Endothelial cell of umbilical vein (primary cell): ENCODE measurements around the gene CEP72. TPM values are rescaled to one million over a fixed set of nuclear protein-coding genes. Genes with fewer than 3 reads are reported as not detected.

ENCODE experiments used
- BruUV-seq: library from RNA; stranded (reverse); fragments of 400-500 nt; replicated peaks from 2 replicates; lab custom pipeline; 2021; lab: Mats Ljungman, UMichigan
- CTCF ChIA-PET: fragments of 300-600, 350-600 bp; sonication (Branson Sonifier 250); formaldehyde crosslinking; loops from one replicate; lab custom pipeline; 2021; ENCODE audit warnings: antibody characterized with exemption, inconsistent platforms; lab: Charles Lee
- POLR2A ChIA-PET: fragments of 300-600, 350-600 bp; sonication (Branson Sonifier 250); formaldehyde crosslinking; loops from one replicate; lab custom pipeline; 2021; ENCODE audit warnings: antibody characterized with exemption, inconsistent platforms; lab: Charles Lee
- DNase-seq: peaks from one replicate; pipeline ENCODE4 v3.0.0-alpha.2; 2011; ENCODE audit warnings: low read depth, low spot score
- FAIRE-seq: peaks from 2 replicates; lab custom pipeline; 2011; peaks lifted over from hg19 to GRCh38; lab: Jason Lieb, UNC
- H2AFZ ChIP-seq: 2 replicates; pipeline ENCODE4 v1.6.0; 2012; ENCODE audit warnings: low read depth, low read length, control low read depth, inconsistent platforms
- H3K27ac ChIP-seq: 2 replicates; pipeline ENCODE4 v1.5.1; 2011; ENCODE audit warnings: low read depth, mild to moderate bottlenecking, control low read depth, low read length, moderate library complexity; ENCODE audit not compliant: insufficient read depth
- H3K27me3 ChIP-seq, 2 experiments: 2 replicates each; pipeline versions ENCODE4 v1.6.0 to v1.6.1; 2011; ENCODE audit warnings: low read length in 2 of 2, mixed read lengths in 1 of 2; ENCODE audit not compliant: control insufficient read depth in 2 of 2, insufficient read depth in 2 of 2
- H3K36me3 ChIP-seq, 2 experiments: 2 replicates in 1 of 2; 3 replicates in 1 of 2; pipeline ENCODE4 v1.5.1; 2011; ENCODE audit warnings: low read length in 2 of 2, mild to moderate bottlenecking in 1 of 2, moderate library complexity in 1 of 2; ENCODE audit not compliant: control insufficient read depth in 2 of 2, insufficient read depth in 2 of 2; ENCODE audit errors: extremely low read depth in 1 of 2
- H3K4me1 ChIP-seq: 3 replicates; pipeline ENCODE4 v1.5.1; 2011; ENCODE audit warnings: mild to moderate bottlenecking, low read length; ENCODE audit not compliant: control insufficient read depth, insufficient read depth; ENCODE audit errors: extremely low read depth
- H3K4me2 ChIP-seq: 2 replicates; pipeline ENCODE4 v1.6.1; 2011; ENCODE audit warnings: low read length, control low read depth, mixed read lengths; ENCODE audit not compliant: insufficient read depth
- H3K4me3 ChIP-seq, 3 experiments: fragments of 200-600 bp in 1 of 3; sonication (generic), shearing (Covaris generic) in 1 of 3; replicated peaks in 1 of 3; 2 replicates each; pipeline ENCODE4 v1.5.1; 2011 to 2016; ENCODE audit warnings: control low read depth in 3 of 3, low read length in 3 of 3, mild to moderate bottlenecking in 2 of 3, inconsistent platforms in 1 of 3, low read depth in 1 of 3, moderate library complexity in 1 of 3; ENCODE audit not compliant: insufficient read depth in 1 of 3
- H3K79me2 ChIP-seq: 2 replicates; pipeline ENCODE4 v1.6.0; 2012; ENCODE audit warnings: low read length, inconsistent platforms; ENCODE audit not compliant: control insufficient read depth, insufficient read depth
- H3K9ac ChIP-seq: replicated peaks from 2 replicates; pipeline ENCODE3; 2011; ENCODE audit warnings: low read length, control low read depth; ENCODE audit not compliant: insufficient read depth; ENCODE audit errors: extremely low read depth
- H3K9me1 ChIP-seq: replicated peaks from 3 replicates; pipeline ENCODE4 v1.6.0; 2011; ENCODE audit warnings: mild to moderate bottlenecking, low read length; ENCODE audit not compliant: control insufficient read depth, insufficient read depth; ENCODE audit errors: extremely low read depth
- H3K9me3 ChIP-seq: replicated peaks from 2 replicates; pipeline ENCODE4 v1.5.1; 2012; ENCODE audit warnings: low read length, inconsistent platforms; ENCODE audit not compliant: control insufficient read depth, insufficient read depth
- H4K20me1 ChIP-seq: replicated peaks from 2 replicates; pipeline ENCODE3; 2011; ENCODE audit warnings: mild to moderate bottlenecking, low read length; ENCODE audit not compliant: control insufficient read depth, insufficient read depth; ENCODE audit errors: extremely low read depth
- EZH2 ChIP-seq: IDR thresholded peaks from 2 replicates; pipeline ENCODE4 v1.6.1; 2012; ENCODE audit warnings: borderline replicate concordance, low read depth, mild to moderate bottlenecking, moderate library complexity, low read length, inconsistent platforms; ENCODE audit not compliant: severe bottlenecking
- FOS ChIP-seq: IDR thresholded peaks from 2 replicates; pipeline ENCODE4 v1.6.1; 2011; ENCODE audit warnings: mild to moderate bottlenecking, low read length, moderate library complexity, borderline replicate concordance; ENCODE audit not compliant: insufficient read depth
- GATA2 ChIP-seq: IDR thresholded peaks from 2 replicates; pipeline ENCODE4 v1.7.0; 2011; ENCODE audit warnings: low read depth, mild to moderate bottlenecking, moderate library complexity, mixed read lengths, low read length; ENCODE audit not compliant: insufficient read length, insufficient read depth
- JUN ChIP-seq: IDR thresholded peaks from 2 replicates; pipeline ENCODE4 v1.6.1; 2011; ENCODE audit warnings: borderline replicate concordance, low read depth; ENCODE audit not compliant: insufficient read length, insufficient read depth
- MYC ChIP-seq: IDR thresholded peaks from one replicate; pipeline ENCODE4 v1.6.1; 2011; ENCODE audit warnings: mild to moderate bottlenecking, low read depth, low read length
- POLR2A ChIP-seq: IDR thresholded peaks from 2 replicates; pipeline ENCODE4 v1.6.1; 2012; ENCODE audit warnings: low read depth, mild to moderate bottlenecking, control low read depth, low read length
- POLR2AphosphoS5 ChIP-seq: IDR thresholded peaks from 2 replicates; pipeline ENCODE4 v1.6.1; 2012; ENCODE audit warnings: low read depth, mild to moderate bottlenecking, control low read depth, low read length, moderate library complexity; ENCODE audit not compliant: insufficient read depth
- dilution Hi-C: fragments of 300-500 bp; cut with MboI; formaldehyde crosslinking; loops from one replicate; pipeline ENCODE4 v1.15.0; 2019; ENCODE audit warnings: low sequenced_read_pairs; ENCODE audit not compliant: extremely low pct_ligation_motif_present
- intact Hi-C: fragments of 100-400 bp; cut with micrococcal nuclease; formaldehyde crosslinking; loops from one replicate; pipeline ENCODE4 v1.10.0; 2022
- polyA plus RNA-seq, 4 experiments: library from polyadenylated mRNA; depleted of rRNA in 3 of 4; stranded (reverse) in 3 of 4; unstranded in 1 of 4; fragments of >200 nt; gene quantifications; 2 replicates each; pipeline versions ENCODE4 v1.2.1 to v1.2.3, GENCODE V29; 2011 to 2012; ENCODE audit warnings: missing spikeins in 1 of 4
- total RNA-seq: library from RNA; stranded (reverse); gene quantifications from 2 replicates; pipeline ENCODE4 v1.2.3, GENCODE V29; 2021
- TF ChIP-seq, protein P1 (sequence below), 2 donors: IDR thresholded peaks; 1 replicate in 1 of 2; 2 replicates in 1 of 2; pipeline ENCODE4 v1.5.1; 2011; ENCODE audit warnings: low read length in 2 of 2, mild to moderate bottlenecking in 2 of 2, moderate library complexity in 2 of 2, control low read depth in 1 of 2, inconsistent platforms in 1 of 2, low read depth in 1 of 2; ENCODE audit not compliant: insufficient read depth in 1 of 2; ENCODE audit errors: extremely low read depth in 1 of 2
- TF ChIP-seq, protein P2 (sequence below): IDR thresholded peaks from 2 replicates; pipeline ENCODE4 v1.6.1; 2011; ENCODE audit not compliant: insufficient read depth, insufficient read length

The CEP72 gene
- total and polyA plus RNA-seq, 2 donors (not counting 3 experiments of a cell fraction or from before 2014, with no cell fraction given) = 2.9 to 9.5 TPM

DNA sequence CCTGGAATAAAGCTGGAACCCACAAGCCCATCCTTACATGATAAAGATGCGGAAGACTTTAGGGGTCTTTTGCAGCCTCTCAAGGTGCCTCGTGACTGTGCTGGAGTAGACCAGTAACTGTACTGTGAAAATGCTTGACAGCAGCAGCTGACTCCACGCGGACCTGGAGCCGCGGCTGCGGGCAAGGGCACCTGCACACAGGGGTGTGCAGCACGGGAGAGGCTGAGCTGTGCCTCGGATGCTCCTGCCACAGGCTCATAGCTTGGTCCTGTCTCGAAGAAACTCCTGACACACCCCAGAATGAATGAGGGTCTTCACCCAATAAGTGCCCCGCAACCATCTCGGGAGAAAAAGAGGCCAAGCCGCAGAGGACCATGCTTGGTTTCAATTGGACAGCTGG lies 40.3 kb upstream of the CEP72 start:
- Histone ChIP-seq H3K4me1 (no peaks in the 10 kb centered on the region), H3K4me3 (no peak overlapping the region), H4K20me1 (no peaks in the 10 kb centered on the region), H3K9me1 (no peaks in the 10 kb centered on the region), H3K9ac (no peak overlapping the region), H3K79me2 (no peaks in the 10 kb centered on the region), H3K9me3 (no peaks in the 10 kb centered on the region), H3K4me2 (no peak overlapping the region), H3K27ac (no peak overlapping the region), H2AFZ (no peak overlapping the region), H3K36me3 (no peaks in the 10 kb centered on the region), H3K27me3 (peaks cover 5 to 7% of the 10 kb centered on the region in 2 experiments)
- no peak for FAIRE-seq
- dilution Hi-C loops (no loop called here), intact Hi-C loops (no loop called here)
- DNase-seq = no peak
- ChIA-PET POLR2A (no interaction called here), CTCF (no interaction called here)
- no TSS peak for BruUV-seq
- TF ChIP-seq, protein P1, sequence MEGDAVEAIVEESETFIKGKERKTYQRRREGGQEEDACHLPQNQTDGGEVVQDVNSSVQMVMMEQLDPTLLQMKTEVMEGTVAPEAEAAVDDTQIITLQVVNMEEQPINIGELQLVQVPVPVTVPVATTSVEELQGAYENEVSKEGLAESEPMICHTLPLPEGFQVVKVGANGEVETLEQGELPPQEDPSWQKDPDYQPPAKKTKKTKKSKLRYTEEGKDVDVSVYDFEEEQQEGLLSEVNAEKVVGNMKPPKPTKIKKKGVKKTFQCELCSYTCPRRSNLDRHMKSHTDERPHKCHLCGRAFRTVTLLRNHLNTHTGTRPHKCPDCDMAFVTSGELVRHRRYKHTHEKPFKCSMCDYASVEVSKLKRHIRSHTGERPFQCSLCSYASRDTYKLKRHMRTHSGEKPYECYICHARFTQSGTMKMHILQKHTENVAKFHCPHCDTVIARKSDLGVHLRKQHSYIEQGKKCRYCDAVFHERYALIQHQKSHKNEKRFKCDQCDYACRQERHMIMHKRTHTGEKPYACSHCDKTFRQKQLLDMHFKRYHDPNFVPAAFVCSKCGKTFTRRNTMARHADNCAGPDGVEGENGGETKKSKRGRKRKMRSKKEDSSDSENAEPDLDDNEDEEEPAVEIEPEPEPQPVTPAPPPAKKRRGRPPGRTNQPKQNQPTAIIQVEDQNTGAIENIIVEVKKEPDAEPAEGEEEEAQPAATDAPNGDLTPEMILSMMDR (IDR thresholded peaks at IDR 0.05; ENCODE audit: extremely low read depth in 1 of 2, insufficient read depth in 1 of 2, low read depth in 1 of 2, low read length in 2 of 2) = no peak
- TF ChIP-seq POLR2AphosphoS5 = no peak
- TF ChIP-seq, protein P2, sequence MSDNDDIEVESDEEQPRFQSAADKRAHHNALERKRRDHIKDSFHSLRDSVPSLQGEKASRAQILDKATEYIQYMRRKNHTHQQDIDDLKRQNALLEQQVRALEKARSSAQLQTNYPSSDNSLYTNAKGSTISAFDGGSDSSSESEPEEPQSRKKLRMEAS = no peak
- no peak for TF ChIP-seq GATA2
- no peak for TF ChIP-seq JUN
- TF ChIP-seq EZH2 = no peak
- TF ChIP-seq POLR2A = no peak
- no peak for TF ChIP-seq MYC
- no peak for TF ChIP-seq FOS
